Caki2 (cell line): Measurements from ENCODE around the gene PIRT. TPM values are rescaled to one million over a fixed set of nuclear protein-coding genes. Genes with fewer than 3 reads are reported as not detected.

Experiments used
- DNase-seq: peaks from one replicate; pipeline ENCODE4 v3.0.0-alpha.2; 2015; ENCODE audit warnings: low read depth
- in situ Hi-C: cut with HindIII; loops from 2 replicates; pipeline ENCODE4 v1.10.0; 2016; ENCODE audit warnings: low sequenced_read_pairs, low pct_unique_long_range_greater_than_20kb, mixed read lengths
- total RNA-seq: library from RNA; depleted of rRNA; stranded (reverse); fragments of >200 nt; shearing (Covaris generic); gene quantifications from 2 replicates; pipeline ENCODE4 v1.2.3, GENCODE V29; 2014; ENCODE audit warnings: low replicate concordance

The PIRT gene
- total RNA-seq, 1 experiment from 2014 or later, result not detected

- in situ Hi-C loops, result no loop called here
- no peak for DNase-seq
Observed at GRCh38 chr17:10831696-10832095, 6.2 kb downstream of the PIRT start.

- no peak for DNase-seq
- in situ Hi-C loops, result no loop called here
Observed at GRCh38 chr17:10827898-10828552, 9.9 kb downstream of the PIRT start.

- in situ Hi-C loops, result no loop called here
- no peak for DNase-seq
Observed at GRCh38 chr17:10824874-10825273, 13.0 kb downstream of the PIRT start.

- in situ Hi-C loops, result no loop called here
- no peak for DNase-seq
Observed at GRCh38 chr17:10821770-10822169, 16.1 kb downstream of the PIRT start.

GRCh38 chr17:10821054-10821453 is 16.8 kb downstream of the PIRT start:
- DNase-seq, result no peak
- in situ Hi-C loops, result no loop called here

- no peak for DNase-seq
- in situ Hi-C loops, result no loop called here
Observed at GRCh38 chr17:10815319-10815718, 22.6 kb downstream of the PIRT start.

GRCh38 chr17:10814075-10814474 is 23.8 kb downstream of the PIRT start:
- no peak for DNase-seq
- in situ Hi-C loops, result no loop called here

- DNase-seq, result no peak
- in situ Hi-C loops, result no loop called here
Observed at GRCh38 chr17:10812674-10813073, 25.2 kb downstream of the PIRT start.

- in situ Hi-C loops, result no loop called here
- no peak for DNase-seq
Observed at GRCh38 chr17:10809605-10810004, 28.3 kb downstream of the PIRT start.

- in situ Hi-C loops, result no loop called here
- no peak for DNase-seq
Observed at GRCh38 chr17:10807704-10808128, 30.2 kb downstream of the PIRT start.

GRCh38 chr17:10806545-10807262 is 31.2 kb downstream of the PIRT start:
- no peak for DNase-seq

GRCh38 chr17:10805911-10806310 is 32.0 kb downstream of the PIRT start:
- no peak for DNase-seq
- in situ Hi-C loops, result no loop called here

More at GRCh38 chr17:10806545-10807262, 31.2 kb downstream of the PIRT start:
- in situ Hi-C loops, result no loop called here

- in situ Hi-C loops, result no loop called here
- DNase-seq, result no peak
Observed at GRCh38 chr17:10804546-10804945, 33.3 kb downstream of the PIRT start.

- in situ Hi-C loops, result no loop called here
Observed at GRCh38 chr17:10803830-10804475, 33.9 kb downstream of the PIRT start, which contains the start of gene TMEM238L. Gene TMEM238L, minus strand, starts transcription at chr17:10804099. Its CDS starts 136 bp downstream, at chr17:10803963.

GRCh38 chr17:10803350-10803749 is 34.5 kb downstream of the PIRT start:
- DNase-seq, result no peak
- in situ Hi-C loops, result no loop called here

More at GRCh38 chr17:10803830-10804475, 33.9 kb downstream of the PIRT start, which contains the start of gene TMEM238L:
- no peak for DNase-seq

- in situ Hi-C loops, result no loop called here
- DNase-seq, result no peak
Observed at GRCh38 chr17:10802496-10803284, 35.2 kb downstream of the PIRT start.

- in situ Hi-C loops, result no loop called here
- no peak for DNase-seq
Observed at GRCh38 chr17:10799407-10799806, 38.5 kb downstream of the PIRT start.

- in situ Hi-C loops, result no loop called here
- no peak for DNase-seq
Observed at GRCh38 chr17:10798910-10799309, 39.0 kb downstream of the PIRT start.
